ENCODE data around the gene RRP8.

RRP8 gene

DNA sequence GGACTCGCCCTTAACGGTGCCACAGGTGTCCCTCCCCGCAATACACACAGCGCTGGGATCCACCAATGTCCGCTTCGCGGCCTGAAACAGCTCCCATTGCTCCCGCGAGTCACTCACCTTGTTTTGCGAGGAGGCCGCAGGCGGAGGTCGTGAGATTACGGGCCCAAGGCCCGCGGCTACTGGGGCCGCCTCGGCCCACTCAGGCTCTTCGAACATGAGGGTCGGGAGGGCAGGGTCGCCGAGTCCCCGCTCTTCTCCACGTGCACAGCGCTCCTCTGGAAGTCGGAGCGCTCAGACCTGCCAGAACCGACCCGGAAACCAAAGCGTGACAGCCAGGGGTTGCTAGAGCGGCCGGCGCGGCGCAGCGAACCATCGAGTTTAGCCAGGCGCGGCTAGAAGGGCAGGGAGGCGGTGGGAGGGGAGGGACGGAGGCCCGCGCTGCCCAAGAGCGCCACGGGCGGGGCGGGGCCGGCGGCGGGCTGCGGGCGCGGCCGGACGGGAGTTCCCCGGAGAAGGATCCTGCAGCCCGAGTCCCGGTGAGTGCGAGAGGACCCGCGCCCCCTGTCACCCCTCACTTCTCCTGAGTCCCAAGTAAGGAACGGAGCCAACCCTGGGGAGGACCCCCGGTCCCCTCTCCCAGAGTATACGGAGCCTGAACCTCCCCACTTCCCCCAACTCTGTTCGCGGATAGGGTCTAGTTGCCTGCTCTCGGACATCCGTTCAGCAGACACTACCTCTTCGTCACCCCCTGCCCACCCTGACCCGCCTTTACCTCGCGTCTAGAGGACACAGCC is at the start of gene RRP8, which contains the start of gene ILK:
RRP8 (minus strand) TSS at position 330 of the 794 bp plus-strand sequence; CDS start at position 216, 114 bp downstream.
ILK (plus strand) TSS at position 488 of the 794 bp plus-strand sequence. CDS start 498 bp downstream, outside the sequence.
- peak; percentile 93 for DNase-seq

DNA sequence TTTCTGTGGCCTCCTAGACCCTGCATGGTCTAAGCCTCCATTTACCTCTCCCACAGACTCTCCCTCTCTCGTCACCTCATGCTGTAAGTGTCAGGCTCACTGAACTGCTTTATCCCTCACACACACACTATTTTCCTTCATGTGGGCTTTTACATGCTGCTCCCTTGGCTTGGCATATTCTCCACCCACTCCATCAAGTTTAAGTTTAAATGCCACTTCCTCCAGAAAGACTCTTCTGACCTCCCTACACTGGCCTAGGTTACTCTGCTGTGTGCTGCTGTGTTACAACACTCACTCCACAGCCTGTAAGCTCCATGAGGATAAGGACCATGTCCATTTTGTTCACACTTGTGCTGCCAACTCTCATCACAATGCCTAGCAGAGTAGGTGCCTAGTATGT is 49.7 kb upstream of the RRP8 start:
- DNase-seq = no peak

DNA sequence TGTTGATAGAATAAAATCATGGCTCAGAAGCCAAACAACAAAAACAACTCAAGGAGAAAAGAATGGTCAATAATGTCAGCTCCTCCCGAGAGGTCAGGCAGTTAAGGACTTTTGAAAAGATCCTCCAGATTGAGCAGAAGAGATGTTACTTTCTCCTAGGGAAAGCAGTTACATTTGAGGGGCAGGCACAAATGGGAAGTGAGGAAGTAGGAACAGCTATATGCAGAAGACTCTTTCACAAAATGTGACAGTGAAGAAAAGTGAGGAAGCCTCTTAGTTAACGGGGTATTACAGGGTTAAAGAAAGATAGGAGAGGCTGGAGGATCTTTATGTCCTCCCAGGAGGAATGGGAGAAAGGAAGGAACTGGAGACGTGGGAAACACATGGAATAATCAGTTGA is 48.8 kb upstream of the RRP8 start:
- no peak for DNase-seq

- no peak for DNase-seq
Measured at GRCh38 chr11:6650980-6651379, 47.6 kb upstream of the RRP8 start.

DNA sequence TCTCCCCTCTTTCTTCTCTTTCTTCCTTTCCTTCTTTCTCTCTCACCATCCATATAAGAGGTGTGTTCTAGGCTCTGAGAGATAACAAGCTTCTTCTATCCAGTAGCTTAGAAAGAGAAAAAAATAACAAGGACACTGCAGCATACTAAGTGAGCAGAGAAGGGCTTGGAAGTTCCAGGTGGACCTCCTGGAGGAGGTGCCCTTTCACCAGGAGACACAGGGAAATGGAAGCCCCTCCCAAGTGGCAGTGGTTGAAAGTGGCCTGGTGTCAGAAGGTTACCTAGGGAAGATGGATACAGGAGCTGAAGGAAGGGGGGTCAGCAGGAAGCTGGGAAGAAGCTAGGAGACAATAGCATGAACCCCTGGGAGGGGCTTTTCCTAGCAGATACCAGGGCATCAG is 46.7 kb upstream of the RRP8 start:
- no peak for DNase-seq

DNA sequence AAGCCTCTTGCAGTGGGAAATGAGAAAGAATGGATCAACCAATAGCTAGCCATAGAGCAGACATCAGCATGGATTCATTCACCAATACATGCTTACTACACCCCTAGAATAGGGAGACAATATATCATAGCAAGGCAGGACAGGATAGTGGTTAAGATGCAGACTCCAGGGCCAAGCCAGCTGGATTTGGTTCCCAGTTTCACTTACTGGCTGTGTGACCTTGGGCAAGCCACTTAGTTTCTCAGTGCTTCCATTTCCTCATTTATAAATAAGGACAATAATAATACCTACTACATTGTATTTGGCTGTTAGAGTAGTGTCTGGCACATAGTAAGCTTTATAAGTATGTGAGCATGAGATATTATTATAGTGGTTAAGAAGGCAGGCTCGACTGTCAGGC is 45.1 kb upstream of the RRP8 start:
- no peak for DNase-seq

DNA sequence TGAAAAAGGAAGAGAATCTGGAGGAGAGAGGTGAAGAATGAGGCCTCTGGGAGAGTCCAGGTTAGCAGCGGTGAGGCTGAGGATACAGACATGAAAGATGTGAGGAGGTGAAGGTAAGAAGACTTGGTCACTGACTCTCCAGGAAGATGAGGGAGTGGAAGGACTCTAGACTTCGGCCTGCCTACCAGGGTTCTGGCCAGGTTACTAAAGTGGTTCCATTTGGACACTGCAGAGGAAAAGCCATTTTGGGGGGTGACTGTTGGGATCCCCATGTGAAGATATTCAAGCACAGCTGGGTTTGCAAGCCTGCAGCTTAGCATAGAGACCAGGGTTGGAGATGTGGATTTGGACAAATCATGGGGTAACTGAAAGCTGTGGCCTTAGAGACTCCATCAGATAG is 44.4 kb upstream of the RRP8 start:
- no peak for DNase-seq

- DNase-seq = no peak
Measured at GRCh38 chr11:6646918-6647679, 43.7 kb upstream of the RRP8 start.

- no peak for DNase-seq
Measured at GRCh38 chr11:6646576-6646917, 43.1 kb upstream of the RRP8 start.

DNA sequence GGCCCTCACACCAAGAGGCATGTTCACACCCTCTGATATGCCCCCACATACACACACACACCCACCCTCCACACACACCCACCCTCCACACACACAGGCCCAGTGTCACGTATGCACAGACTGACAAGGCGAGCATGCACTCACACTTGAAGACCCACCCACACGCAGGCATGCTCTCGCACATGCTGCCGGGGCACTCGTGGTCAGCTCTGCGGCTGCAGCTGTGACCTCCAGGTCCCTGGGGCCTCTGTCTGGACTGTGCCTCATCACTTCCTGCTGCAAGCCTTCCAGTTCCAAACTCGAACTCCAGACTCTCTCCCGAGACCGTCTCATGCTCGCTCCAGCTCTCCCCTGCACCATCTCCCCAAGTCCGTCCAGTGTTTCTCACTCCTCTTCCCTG is 42.7 kb upstream of the RRP8 start:
- no peak for DNase-seq

- no peak for DNase-seq
Measured at GRCh38 chr11:6642957-6643356, 39.5 kb upstream of the RRP8 start.

- no peak for DNase-seq
Measured at GRCh38 chr11:6640985-6641701, 37.7 kb upstream of the RRP8 start.

DNA sequence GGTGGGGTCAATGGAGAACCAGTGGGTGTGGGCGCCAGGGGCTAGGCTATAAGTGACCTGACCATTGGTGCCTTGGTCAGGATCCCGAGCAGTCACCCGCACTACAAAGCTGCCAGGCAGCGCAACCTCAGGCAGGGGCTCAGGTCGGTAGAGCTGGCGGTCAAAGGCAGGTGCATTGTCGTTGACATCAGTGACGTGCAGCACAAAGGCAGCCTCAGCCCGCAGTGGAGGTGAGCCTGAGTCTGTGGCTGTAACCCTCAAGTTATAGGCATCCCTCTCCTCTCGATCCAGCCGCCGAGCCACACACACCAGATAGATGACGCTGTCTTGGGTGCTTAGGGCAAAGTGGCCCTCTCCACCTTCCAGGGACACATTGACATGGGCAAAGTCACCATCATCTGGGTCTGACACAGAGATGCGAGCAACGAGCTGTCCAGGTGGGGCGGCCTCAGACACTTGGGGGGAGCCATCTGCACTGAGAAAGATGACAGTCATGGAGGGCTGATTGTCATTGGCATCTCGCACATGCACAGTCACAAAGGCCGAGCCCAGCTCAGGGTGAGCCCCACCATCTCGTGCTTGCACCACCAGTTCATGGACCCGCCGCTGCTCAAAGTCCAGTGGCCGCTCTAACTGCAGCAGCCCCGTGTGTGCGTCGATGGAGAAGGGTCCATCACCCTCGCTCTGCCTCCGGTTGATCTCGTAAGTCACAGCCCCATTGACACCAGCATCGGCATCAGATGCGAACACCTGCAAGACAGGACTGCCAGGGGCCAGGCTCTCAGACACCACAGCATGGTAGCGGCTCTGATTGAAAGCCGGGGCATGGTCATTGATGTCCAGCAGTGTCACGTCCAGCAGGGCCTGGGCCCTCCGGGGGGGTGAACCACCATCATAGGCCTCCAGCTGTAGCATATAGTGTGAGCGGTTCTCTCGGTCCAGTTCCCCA is 36.9 kb upstream of the RRP8 start:
- DNase-seq = no peak

- no peak for DNase-seq
Measured at GRCh38 chr11:6638429-6638828, 35.0 kb upstream of the RRP8 start.

- DNase-seq = no peak
Measured at GRCh38 chr11:6637871-6638270, 34.5 kb upstream of the RRP8 start.

GRCh38 chr11:6636480-6636879 is 33.1 kb upstream of the RRP8 start:
- DNase-seq = no peak

GRCh38 chr11:6635082-6635932 is 31.9 kb upstream of the RRP8 start:
- DNase-seq = no peak

DNA sequence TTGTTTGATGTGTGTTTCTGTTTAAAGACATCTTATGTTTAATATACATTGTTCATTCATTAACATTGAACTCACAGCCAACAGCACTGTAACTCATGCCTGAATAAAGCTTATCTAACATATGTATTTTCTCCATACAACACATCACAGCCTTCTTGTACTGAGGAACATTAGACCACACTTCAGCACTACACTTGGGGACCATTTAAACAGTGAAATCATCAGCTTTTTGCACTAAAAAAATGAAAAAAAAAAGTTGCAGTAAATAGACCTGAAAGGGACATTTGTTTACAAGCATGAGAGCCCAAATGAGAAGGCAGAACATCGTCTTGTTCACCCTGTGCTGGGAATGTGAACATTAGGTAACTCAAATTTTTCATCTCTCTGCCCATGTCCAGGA is 31.1 kb upstream of the RRP8 start:
- no peak for DNase-seq

GRCh38 chr11:6633422-6634408 is 30.3 kb upstream of the RRP8 start:
- DNase-seq = no peak

Data from activated CD8-positive, alpha-beta memory T cell treated with anti-CD3 and anti-CD28 coated beads, Interleukin-2, amount 50 U/mL, for 48 hours (primary cell).